ENCODE results near the gene ALX4. TPM values are rescaled to one million over a fixed set of nuclear protein-coding genes. Genes with fewer than 3 reads are reported as not detected.

ALX4 gene
- 4.1 to 6.0 TPM (median 5.2 TPM) in 5 replicates for total RNA-seq (2022; extraction: Qiagen RNA extraction; ENCODE audit: low read depth)

DNA sequence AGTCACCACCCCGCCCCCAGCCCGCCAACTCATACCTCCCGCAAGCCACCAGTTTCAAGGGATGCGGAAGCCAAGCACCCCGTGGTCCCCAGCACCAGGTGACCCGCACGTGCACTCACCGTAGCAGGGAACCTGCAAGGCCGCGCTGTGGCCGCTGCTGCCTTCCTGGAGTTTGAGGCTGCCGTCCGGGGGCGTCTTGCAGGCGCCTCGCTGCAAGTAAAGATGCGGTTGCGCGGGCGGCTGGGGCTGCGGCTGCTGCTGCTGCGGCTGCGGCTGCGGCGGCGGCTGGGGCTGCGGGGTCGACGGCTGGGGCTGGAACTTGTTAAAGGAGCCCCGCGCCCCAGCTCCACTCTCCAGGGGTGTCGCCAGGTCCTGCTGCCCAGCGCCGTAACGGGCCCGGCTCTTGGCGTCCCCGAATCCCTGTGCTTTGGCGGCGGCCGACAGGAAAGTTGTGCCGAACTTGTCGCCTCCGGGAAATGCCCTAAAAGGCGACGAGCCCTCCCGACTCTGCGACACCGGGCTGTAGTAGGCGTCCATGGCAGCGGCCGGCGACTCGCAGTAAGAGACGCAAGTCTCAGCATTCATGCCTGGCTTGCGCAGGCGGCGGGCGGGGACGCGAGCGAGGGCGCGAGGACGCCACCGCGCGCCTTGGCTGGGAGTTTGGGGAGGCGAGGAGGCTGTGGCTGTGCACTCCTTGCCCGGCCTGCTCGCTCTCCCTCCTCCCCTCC, at the start of gene ALX4:
TSS of gene ALX4 (minus strand) at position 662 of the 728 bp plus-strand sequence. CDS start at position 585, 77 bp downstream.

Other genes starting within 250 kb of the ALX4 start
- gene ACCS, start 243.9 kb downstream of the ALX4 start, total RNA-seq (2022; extraction: Qiagen RNA extraction; ENCODE audit: low read depth) = 11.3 to 17.1 TPM (median 14.7 TPM) in 5 replicates
- 55.1 to 60.3 TPM (median 56.0 TPM) in 5 replicates for gene EXT2, start 214.5 kb downstream of the ALX4 start, total RNA-seq (2022; extraction: Qiagen RNA extraction; ENCODE audit: low read depth)